ENCODE data around the gene ITGBL1.
A peak's percentile ranks its signal among the peaks of the same experiment; 100 is the strongest.

Gene ITGBL1

GRCh38 chr13:101673360-101674105 is 221.1 kb downstream of the ITGBL1 start:
- no peak for DNase-seq
- H3K27ac Mint-ChIP-seq: no peak overlapping the region
- H3K4me3 Mint-ChIP-seq: no peak overlapping the region
- no peak for ATAC-seq (replicated peaks)
- H3K36me3 Mint-ChIP-seq: no peaks in the 10 kb centered on the region
- no peaks in the 10 kb centered on the region for H3K27me3 Mint-ChIP-seq
- peaks cover 0 to 4% of the 10 kb centered on the region in 2 donors for H3K9me3 Mint-ChIP-seq
- H3K4me1 Mint-ChIP-seq: peaks cover 6 to 7% of the 10 kb centered on the region in 2 donors

GRCh38 chr13:101681834-101682233 is 229.4 kb downstream of the ITGBL1 start:
- H3K27me3 Mint-ChIP-seq: peaks cover 0 to 8% of the 10 kb centered on the region in 2 donors
- ATAC-seq (replicated peaks): no peak
- no peak for DNase-seq

GRCh38 chr13:101686003-101686402 is 233.5 kb downstream of the ITGBL1 start:
- Mint-ChIP-seq H3K36me3 (no peaks in the 10 kb centered on the region), H3K27me3 (peaks cover 0 to 17% of the 10 kb centered on the region in 2 donors), H3K27ac (no peak overlapping the region), H3K9me3 (no peaks in the 10 kb centered on the region), H3K4me3 (no peak overlapping the region), H3K4me1 (no peaks in the 10 kb centered on the region)
- ATAC-seq (replicated peaks) (no peak), DNase-seq (no peak)

More at GRCh38 chr13:101681834-101682233, 229.4 kb downstream of the ITGBL1 start:
- Mint-ChIP-seq H3K9me3 (no peaks in the 10 kb centered on the region), H3K4me3 (no peak overlapping the region), H3K27ac (no peak overlapping the region), H3K4me1 (no peaks in the 10 kb centered on the region), H3K36me3 (no peaks in the 10 kb centered on the region)

GRCh38 chr13:101690871-101691270 is 238.4 kb downstream of the ITGBL1 start:
- no peak overlapping the region for H3K4me3 Mint-ChIP-seq
- H3K9me3 Mint-ChIP-seq: no peaks in the 10 kb centered on the region

GRCh38 chr13:101691341-101691860 is 238.9 kb downstream of the ITGBL1 start:
- Mint-ChIP-seq H3K27ac (no peak overlapping the region), H3K27me3 (peaks cover 0 to 9% of the 10 kb centered on the region in 2 donors), H3K4me1 (no peaks in the 10 kb centered on the region), H3K36me3 (no peaks in the 10 kb centered on the region), H3K9me3 (no peaks in the 10 kb centered on the region), H3K4me3 (no peak overlapping the region)
- ATAC-seq (replicated peaks): no peak
- DNase-seq: no peak

More at GRCh38 chr13:101690871-101691270, 238.4 kb downstream of the ITGBL1 start:
- no peak for ATAC-seq (replicated peaks)
- H3K36me3 Mint-ChIP-seq: no peaks in the 10 kb centered on the region
- H3K27me3 Mint-ChIP-seq: peaks cover 0 to 8% of the 10 kb centered on the region in 2 donors
- H3K27ac Mint-ChIP-seq: no peak overlapping the region
- no peak for DNase-seq
- no peaks in the 10 kb centered on the region for H3K4me1 Mint-ChIP-seq

- no peak overlapping the region for H3K4me3 Mint-ChIP-seq
- H3K27ac Mint-ChIP-seq: no peak overlapping the region
- no peaks in the 10 kb centered on the region for H3K4me1 Mint-ChIP-seq
- H3K27me3 Mint-ChIP-seq: peaks cover 0 to 3% of the 10 kb centered on the region in 2 donors
- DNase-seq (no peak), ATAC-seq (replicated peaks) (no peak)
- H3K36me3 Mint-ChIP-seq: no peaks in the 10 kb centered on the region
- peaks cover 0 to 2% of the 10 kb centered on the region in 2 donors for H3K9me3 Mint-ChIP-seq
These were observed 243.5 kb downstream of the ITGBL1 start for GRCh38 chr13:101695870-101696516.

- H3K27ac Mint-ChIP-seq: no peak overlapping the region
These were observed 245.3 kb downstream of the ITGBL1 start for GRCh38 chr13:101697745-101698144.

GRCh38 chr13:101698400-101698799 is 245.9 kb downstream of the ITGBL1 start:
- ATAC-seq (replicated peaks): no peak
- no peaks in the 10 kb centered on the region for H3K36me3 Mint-ChIP-seq
- no peak overlapping the region for H3K4me3 Mint-ChIP-seq
- no peaks in the 10 kb centered on the region for H3K4me1 Mint-ChIP-seq
- peaks cover 0 to 3% of the 10 kb centered on the region in 2 donors for H3K27me3 Mint-ChIP-seq
- H3K9me3 Mint-ChIP-seq: peaks cover 0 to 2% of the 10 kb centered on the region in 2 donors
- DNase-seq: no peak
- H3K27ac Mint-ChIP-seq: no peak overlapping the region

More at GRCh38 chr13:101697745-101698144, 245.3 kb downstream of the ITGBL1 start:
- Mint-ChIP-seq H3K27me3 (peaks cover 0 to 3% of the 10 kb centered on the region in 2 donors), H3K9me3 (peaks cover 0 to 2% of the 10 kb centered on the region in 2 donors), H3K36me3 (no peaks in the 10 kb centered on the region), H3K4me3 (no peak overlapping the region), H3K4me1 (no peaks in the 10 kb centered on the region)
- ATAC-seq (replicated peaks): no peak
- DNase-seq: no peak

- Mint-ChIP-seq H3K27me3 (peaks cover 0 to 3% of the 10 kb centered on the region in 2 donors), H3K4me1 (no peaks in the 10 kb centered on the region), H3K27ac (no peak overlapping the region), H3K9me3 (peaks cover 0 to 2% of the 10 kb centered on the region in 2 donors), H3K36me3 (no peaks in the 10 kb centered on the region), H3K4me3 (no peak overlapping the region)
- DNase-seq: no peak
- ATAC-seq (replicated peaks): no peak
These were observed 248.1 kb downstream of the ITGBL1 start for GRCh38 chr13:101700598-101700997.

GRCh38 chr13:101703081-101703480 is 250.6 kb downstream of the ITGBL1 start:
- DNase-seq: no peak
- Mint-ChIP-seq H3K27ac (no peak overlapping the region), H3K36me3 (no peaks in the 10 kb centered on the region), H3K4me3 (no peak overlapping the region), H3K27me3 (no peaks in the 10 kb centered on the region), H3K4me1 (no peaks in the 10 kb centered on the region), H3K9me3 (peaks cover 0 to 2% of the 10 kb centered on the region in 2 donors)
- ATAC-seq (replicated peaks): no peak

GRCh38 chr13:101703838-101704237 is 251.4 kb downstream of the ITGBL1 start:
- Mint-ChIP-seq H3K27me3 (peaks cover 0 to 2% of the 10 kb centered on the region in 2 donors), H3K4me3 (no peak overlapping the region), H3K4me1 (no peaks in the 10 kb centered on the region), H3K36me3 (no peaks in the 10 kb centered on the region), H3K9me3 (peaks cover 0 to 4% of the 10 kb centered on the region in 2 donors), H3K27ac (no peak overlapping the region)
- DNase-seq (no peak), ATAC-seq (replicated peaks) (no peak)

- no peaks in the 10 kb centered on the region for H3K36me3 Mint-ChIP-seq
- ATAC-seq (replicated peaks): peak in 1 of 2 donors; percentile 18
- peaks cover 0 to 1% of the 10 kb centered on the region in 2 donors for H3K9me3 Mint-ChIP-seq
- DNase-seq: no peak
- no peak overlapping the region for H3K4me3 Mint-ChIP-seq
- H3K4me1 Mint-ChIP-seq: no peaks in the 10 kb centered on the region
- H3K27me3 Mint-ChIP-seq: peaks cover 0 to 4% of the 10 kb centered on the region in 2 donors
- H3K27ac Mint-ChIP-seq: no peak overlapping the region
These were observed 254.2 kb downstream of the ITGBL1 start for GRCh38 chr13:101706651-101707050.

- no peak overlapping the region for H3K4me3 Mint-ChIP-seq
- no peaks in the 10 kb centered on the region for H3K4me1 Mint-ChIP-seq
- H3K36me3 Mint-ChIP-seq: no peaks in the 10 kb centered on the region
- DNase-seq (no peak), ATAC-seq (replicated peaks) (no peak)
- peaks cover 0 to 1% of the 10 kb centered on the region in 2 donors for H3K9me3 Mint-ChIP-seq
- H3K27ac Mint-ChIP-seq: no peak overlapping the region
- peaks cover 0 to 4% of the 10 kb centered on the region in 2 donors for H3K27me3 Mint-ChIP-seq
These were observed 255.2 kb downstream of the ITGBL1 start for GRCh38 chr13:101707659-101708058.

- DNase-seq (no peak), ATAC-seq (replicated peaks) (no peak)
- no peaks in the 10 kb centered on the region for H3K36me3 Mint-ChIP-seq
- no peak overlapping the region for H3K27ac Mint-ChIP-seq
- H3K4me1 Mint-ChIP-seq: no peaks in the 10 kb centered on the region
- peaks cover 0 to 4% of the 10 kb centered on the region in 2 donors for H3K27me3 Mint-ChIP-seq
- no peak overlapping the region for H3K4me3 Mint-ChIP-seq
- peaks cover 0 to 1% of the 10 kb centered on the region in 2 donors for H3K9me3 Mint-ChIP-seq
These were observed 255.6 kb downstream of the ITGBL1 start for GRCh38 chr13:101708115-101708514.
